Stimulated activated CD8-positive, alpha-beta memory T cell treated with anti-CD3 and anti-CD28 coated beads, Interleukin-12 subunit alpha, Interleukin-12 subunit beta, amount 100 ng/mL, for 4 hours (primary cell): ENCODE measurements around the gene NRG3.

Experiments
- DNase-seq: peaks from one replicate; pipeline ENCODE4 v3.0.0-alpha.2; 2020; ENCODE audit warnings: low read depth

Gene NRG3

GRCh38 chr10:82391971-82392370, 517.0 kb downstream of the NRG3 start:
- no peak for DNase-seq

GRCh38 chr10:82392533-82392932, 517.5 kb downstream of the NRG3 start:
- DNase-seq: no peak

DNA sequence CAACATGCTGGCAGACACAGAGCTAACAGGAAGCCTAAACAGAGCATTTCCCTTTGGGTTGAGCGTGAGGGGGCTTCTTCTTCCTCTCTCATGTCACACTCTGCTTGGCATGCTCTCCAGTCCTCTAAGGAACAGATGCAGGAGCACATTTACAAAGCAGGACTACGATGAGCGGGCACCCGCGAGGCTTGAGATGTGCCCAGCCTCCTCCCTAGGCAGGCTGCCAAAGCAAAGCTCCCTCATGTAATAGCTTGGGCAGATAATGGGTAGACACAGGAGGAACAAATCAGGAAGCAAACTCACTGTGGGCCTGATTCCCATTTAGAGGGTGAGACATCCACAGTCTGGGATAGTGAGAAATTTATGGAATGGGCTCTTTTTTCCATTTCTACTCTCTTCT, 519.1 kb downstream of the NRG3 start:
- no peak for DNase-seq

DNA sequence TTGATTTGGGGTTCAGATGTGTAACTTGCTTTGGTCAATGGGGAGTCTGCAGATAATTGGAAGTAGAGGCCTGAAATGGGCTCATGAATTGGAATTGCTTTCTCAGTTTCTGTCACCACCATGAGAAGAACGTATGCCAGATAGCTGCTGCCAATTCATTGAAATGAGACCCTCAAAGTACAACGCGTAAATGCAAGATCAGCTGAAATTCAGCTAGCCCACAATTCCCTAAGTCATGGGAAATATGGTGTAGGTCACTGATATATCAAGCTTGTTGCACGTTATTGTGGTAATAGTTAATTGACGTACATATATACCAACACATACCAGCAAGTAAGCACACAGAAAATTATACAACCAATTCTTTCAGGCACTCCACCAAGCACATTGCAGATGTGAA, 520.0 kb downstream of the NRG3 start:
- DNase-seq: no peak

GRCh38 chr10:82396886-82397285, 521.9 kb downstream of the NRG3 start:
- DNase-seq: no peak

DNA sequence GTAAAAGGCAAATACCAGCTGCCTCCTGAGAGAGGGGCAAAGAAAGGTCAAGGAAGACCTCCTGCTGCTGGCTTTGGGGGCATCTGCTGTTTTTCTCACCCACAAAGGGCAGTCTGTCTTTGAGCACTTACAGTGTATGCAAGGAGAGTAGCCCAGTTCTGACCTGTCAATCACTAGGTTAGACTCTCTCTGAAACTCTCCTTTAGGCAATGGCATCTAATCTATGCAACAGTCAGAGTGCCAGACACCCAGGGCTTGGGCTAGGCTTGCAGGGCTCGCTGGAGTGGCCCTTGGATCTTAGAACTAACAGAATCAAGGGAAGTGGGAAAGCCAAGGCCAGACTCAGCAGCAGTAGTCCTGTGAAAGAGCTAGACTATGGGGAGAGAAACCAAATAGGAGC, 522.9 kb downstream of the NRG3 start:
- no peak for DNase-seq

GRCh38 chr10:82399850-82400249, 524.9 kb downstream of the NRG3 start:
- DNase-seq: no peak

- no peak for DNase-seq
These were observed 525.8 kb downstream of the NRG3 start for GRCh38 chr10:82400841-82401240.

GRCh38 chr10:82402906-82403401, 528.0 kb downstream of the NRG3 start:
- no peak for DNase-seq

- no peak for DNase-seq
These were observed 534.7 kb downstream of the NRG3 start for GRCh38 chr10:82409671-82410070.

DNA sequence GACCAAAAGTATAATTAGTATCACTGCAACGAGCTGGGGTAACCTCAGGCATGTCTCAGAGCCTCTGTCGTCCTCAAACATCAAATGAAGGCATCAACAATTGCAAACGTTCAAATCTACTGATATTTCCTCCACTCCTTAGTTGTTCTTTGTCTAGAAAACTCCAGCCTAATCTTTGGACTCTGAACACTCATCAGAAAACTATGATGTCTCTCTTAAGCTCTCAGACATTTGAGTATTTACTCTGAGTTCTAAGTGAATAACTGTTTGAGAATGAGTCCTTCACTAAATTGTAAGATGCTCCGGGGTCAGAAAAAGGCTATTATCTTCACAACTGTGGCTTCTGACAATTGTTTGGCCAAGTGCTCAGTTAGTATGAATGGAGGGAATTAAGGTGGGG, 536.4 kb downstream of the NRG3 start:
- DNase-seq: no peak

DNA sequence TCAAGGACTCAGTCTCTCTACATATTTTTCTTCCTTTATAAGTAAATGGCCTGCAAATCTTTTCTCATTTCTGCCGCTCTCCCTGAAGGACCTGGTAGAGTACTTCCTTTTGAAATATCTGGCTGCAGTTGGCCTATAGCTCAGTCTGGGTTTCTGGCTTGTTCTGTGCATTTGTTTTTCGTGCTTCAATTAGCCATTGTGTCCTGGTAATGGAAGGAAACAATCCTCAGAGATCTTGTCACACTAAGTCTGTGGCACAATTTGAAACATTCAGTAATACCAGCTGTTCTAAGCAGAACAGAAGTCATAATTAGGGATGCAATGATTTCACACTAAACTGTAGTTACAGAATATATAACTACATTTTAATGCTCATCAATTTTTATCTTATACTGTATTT, 545.0 kb downstream of the NRG3 start:
- DNase-seq: no peak

DNA sequence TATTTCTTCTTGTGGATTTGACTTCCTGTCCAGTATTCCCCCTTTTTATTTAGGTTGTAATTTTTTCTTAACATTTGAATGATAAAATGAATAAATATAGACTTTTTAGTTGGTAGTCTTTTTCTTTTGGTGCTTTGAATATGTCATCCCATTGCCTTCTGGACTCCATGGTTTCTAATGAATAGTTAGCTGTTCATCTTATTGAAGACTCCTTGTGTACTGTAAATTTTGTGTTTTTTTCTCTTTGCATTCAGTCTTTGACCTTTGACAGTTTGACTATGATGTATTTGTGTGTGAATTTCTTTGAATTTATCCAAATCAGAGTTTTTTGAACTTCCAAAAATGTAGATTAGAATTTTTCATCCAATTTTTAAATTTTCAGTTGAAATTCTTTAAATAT, 554.3 kb downstream of the NRG3 start:
- no peak for DNase-seq

DNA sequence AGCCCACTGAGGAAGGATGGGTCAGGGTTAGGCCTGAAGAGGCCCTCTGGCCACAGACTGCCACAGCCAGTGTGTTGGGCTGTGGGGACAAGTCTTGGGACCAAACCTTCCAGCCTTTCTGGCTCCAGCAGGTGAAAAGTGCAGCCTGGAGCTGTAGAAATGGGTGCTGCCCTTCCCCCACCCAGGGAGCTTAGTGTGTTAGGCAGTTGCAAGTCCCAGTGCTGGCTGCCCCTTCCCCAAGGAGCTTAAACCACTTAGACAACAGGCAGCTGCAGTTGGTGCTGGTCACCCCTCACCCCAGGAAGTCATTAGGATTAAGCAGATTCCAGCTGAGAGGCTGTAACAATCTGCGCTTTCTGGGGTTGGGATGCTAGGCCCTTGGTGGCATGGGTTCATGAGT, 563.3 kb downstream of the NRG3 start:
- no peak for DNase-seq

- no peak for DNase-seq
These were observed 565.8 kb downstream of the NRG3 start for GRCh38 chr10:82440775-82441174.

DNA sequence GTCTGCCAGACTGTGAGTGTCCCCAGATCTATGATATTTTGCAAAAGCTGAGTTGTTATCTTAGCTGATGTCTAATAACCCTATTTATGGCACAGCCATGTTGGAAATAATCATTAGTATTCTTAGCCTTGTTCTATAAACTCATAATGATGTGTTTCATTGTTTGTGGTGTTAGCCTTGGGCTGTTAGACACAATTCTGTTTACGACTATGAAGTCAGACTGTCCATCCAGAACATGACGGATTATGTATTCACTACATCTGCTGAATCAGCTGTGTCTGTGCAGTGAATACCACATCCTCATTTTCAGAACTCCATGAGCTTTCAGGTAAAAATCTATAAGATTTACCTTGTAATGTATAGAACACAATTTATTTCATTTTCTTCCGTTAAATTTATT, 577.1 kb downstream of the NRG3 start:
- DNase-seq: no peak

- DNase-seq: no peak
These were observed 577.7 kb downstream of the NRG3 start for GRCh38 chr10:82452676-82453075.

DNA sequence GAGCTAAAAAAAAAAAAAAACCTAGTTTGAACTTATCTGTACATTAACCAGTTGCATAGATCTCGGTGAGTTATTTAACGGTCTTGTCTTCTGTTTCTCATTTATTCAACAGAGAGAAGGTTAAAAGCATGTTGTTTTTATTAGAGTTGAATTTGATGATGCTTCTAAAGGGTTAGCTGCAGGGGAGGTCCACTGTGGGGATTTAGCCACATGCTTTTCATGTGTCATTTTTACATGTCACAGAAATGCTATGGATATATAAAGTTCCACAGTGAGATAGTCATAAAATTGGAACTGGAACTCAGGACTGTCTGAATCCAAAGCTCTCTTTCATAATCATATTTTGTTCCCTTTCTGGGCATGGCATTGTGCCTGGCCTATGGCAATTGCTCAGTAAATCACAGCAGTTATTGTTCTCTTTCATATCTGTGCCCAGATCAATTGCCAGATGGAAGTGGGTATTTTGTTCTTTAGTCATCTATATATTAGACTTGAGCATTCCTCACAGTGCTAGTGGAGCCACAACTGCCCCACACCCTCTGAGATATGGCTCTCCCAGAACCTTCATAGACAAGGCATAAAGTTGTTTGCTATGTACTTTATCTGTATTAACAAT, 578.8 kb downstream of the NRG3 start:
- no peak for DNase-seq

DNA sequence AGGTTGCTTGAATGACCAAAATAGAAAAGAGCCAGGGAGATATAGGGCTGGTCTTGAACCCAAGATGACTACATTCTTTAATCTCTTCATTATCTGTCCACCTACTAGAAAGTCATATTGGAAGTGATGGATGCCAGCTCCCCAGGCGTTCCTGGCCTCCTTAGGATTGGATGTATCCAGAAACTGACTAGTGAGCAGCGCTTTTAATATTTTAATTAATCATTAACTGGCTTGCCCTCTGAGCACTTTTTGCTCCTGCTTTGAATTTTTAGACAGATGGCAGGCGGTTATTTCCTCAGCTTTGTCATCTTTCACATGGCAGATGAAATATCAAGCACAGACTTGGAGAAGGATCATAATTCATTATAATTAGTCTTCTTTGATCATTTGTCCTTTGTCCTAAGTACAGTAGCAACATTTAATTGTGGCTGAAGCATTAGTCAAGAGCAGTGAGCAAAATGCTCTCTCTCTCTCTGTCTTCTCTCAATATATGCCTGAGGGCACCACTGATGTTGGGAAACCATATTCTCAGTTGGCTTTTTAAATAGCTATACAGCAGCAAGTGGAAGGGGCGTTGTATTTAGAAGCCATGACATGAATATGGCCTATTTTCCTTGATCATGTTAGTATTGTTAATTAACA, 588.0 kb downstream of the NRG3 start:
- no peak for DNase-seq

- DNase-seq: no peak
These were observed 588.6 kb downstream of the NRG3 start for GRCh38 chr10:82463614-82464013.

DNA sequence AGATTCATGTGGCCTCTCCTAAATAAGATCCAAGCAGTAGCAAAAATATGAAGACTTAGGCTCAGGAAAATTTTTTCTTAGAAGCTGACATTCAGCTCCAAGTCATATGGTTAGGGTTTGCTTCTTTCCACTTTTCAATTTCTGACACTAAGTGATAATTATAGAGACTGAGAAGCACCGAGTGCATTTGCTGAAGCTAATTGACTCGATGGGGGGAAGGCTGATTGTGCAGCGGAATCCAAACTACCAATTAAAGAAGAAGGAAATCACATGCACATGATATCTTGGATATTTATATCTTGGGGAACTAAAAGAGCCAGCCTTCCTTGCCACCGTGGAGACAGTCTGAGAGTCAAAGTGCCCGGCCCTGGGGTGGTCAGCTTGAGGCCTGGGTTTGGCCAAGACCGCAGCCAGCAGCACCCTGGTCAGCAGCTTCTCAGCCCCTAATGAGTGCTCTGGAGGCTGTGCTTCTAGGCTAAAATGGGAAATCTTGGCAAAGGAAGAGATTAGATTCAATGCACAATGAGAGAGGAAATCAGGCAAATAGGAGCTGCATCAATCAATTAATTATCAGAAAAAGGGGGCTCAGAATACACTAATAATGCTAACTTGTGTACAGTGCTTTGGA, 589.3 kb downstream of the NRG3 start:
- DNase-seq: no peak

DNA sequence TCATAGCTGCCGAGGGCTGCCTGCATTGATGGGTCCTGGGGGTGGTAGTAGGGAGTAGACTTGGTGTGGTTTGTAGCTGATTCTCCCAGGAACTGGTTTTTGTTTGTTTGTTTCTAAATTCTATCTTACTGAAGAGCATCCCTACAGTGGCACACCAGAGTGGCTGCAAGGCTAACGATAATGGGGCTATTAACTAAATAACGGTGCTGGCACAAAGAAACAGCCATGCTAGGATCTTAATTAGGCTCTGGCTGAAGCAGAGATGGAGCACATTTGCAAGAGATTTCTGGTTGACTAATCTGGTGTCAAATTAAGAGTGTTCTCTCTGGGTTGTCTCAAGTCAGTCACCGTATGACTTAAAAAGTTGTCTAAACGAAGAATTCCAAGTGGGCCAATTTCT, 590.0 kb downstream of the NRG3 start:
- DNase-seq: no peak

GRCh38 chr10:82468453-82468852, 593.5 kb downstream of the NRG3 start:
- no peak for DNase-seq
